Panc1 (cell line): Measurements from ENCODE around the gene ARHGAP20. TPM values are rescaled to one million over a fixed set of nuclear protein-coding genes. Genes with fewer than 3 reads are reported as not detected.

Source experiments
- ATAC-seq: fragments of 200-7000 bp; cut with Tn5 transposase; 2 replicates; pipeline ENCODE4 v1.9.1; 2020; ENCODE audit warnings: mild to moderate bottlenecking, moderate library complexity
- BruUV-seq: library from RNA; stranded (reverse); fragments of 400-500 nt; replicated peaks from 2 replicates; lab custom pipeline; 2021; lab: Mats Ljungman, UMichigan
- CTCF ChIA-PET: fragments of 300-600 bp; sonication (Branson Sonifier 250); formaldehyde crosslinking; loops from one replicate; lab custom pipeline; 2022; ENCODE audit warnings: antibody characterized with exemption; lab: Charles Lee
- POLR2A ChIA-PET: fragments of 300-600 bp; sonication (Branson Sonifier 250); formaldehyde crosslinking; loops from one replicate; lab custom pipeline; 2022; ENCODE audit warnings: antibody characterized with exemption; lab: Charles Lee
- DNase-seq: peaks from one replicate; pipeline ENCODE4 v3.0.0-alpha.2; 2010; ENCODE audit warnings: low read depth, low spot score
- H3K27ac ChIP-seq: 2 replicates; pipeline ENCODE4 v1.5.1; 2011; ENCODE audit warnings: mild to moderate bottlenecking, low read length, inconsistent platforms
- H3K27me3 ChIP-seq: fragments of 200-500 bp; sonication (Bioruptor generic); 2 replicates; pipeline ENCODE4 v1.6.0; 2014; ENCODE audit warnings: low read length, inconsistent platforms; ENCODE audit not compliant: control insufficient read depth, insufficient read depth
- H3K36me3 ChIP-seq: fragments of 200-500 bp; sonication (Bioruptor generic); 2 replicates; pipeline ENCODE4 v1.5.1; 2014; ENCODE audit warnings: inconsistent platforms, mild to moderate bottlenecking, low read length, moderate library complexity; ENCODE audit not compliant: control insufficient read depth, insufficient read depth
- H3K4me1 ChIP-seq: 2 replicates; pipeline ENCODE4 v1.5.1; 2011; ENCODE audit warnings: inconsistent platforms, mild to moderate bottlenecking, low read length, moderate library complexity; ENCODE audit not compliant: control insufficient read depth, insufficient read depth
- H3K4me3 ChIP-seq, 2 experiments: 2 replicates each; pipeline ENCODE4 v1.5.1; 2011 to 2012; ENCODE audit warnings: low read depth in 2 of 2, low read length in 2 of 2, mild to moderate bottlenecking in 2 of 2, inconsistent platforms in 1 of 2, moderate library complexity in 1 of 2
- H3K9me3 ChIP-seq: fragments of 200-500 bp; sonication (Bioruptor generic); 2 replicates; pipeline ENCODE4 v1.5.1; 2014; ENCODE audit warnings: low read depth, mild to moderate bottlenecking, inconsistent platforms, low read length, moderate library complexity; ENCODE audit not compliant: control insufficient read depth, insufficient read depth
- CTCF ChIP-seq: fragments of 450-650 bp; IDR thresholded peaks from 2 replicates; pipeline ENCODE4 v1.5.1; 2017; ENCODE audit warnings: mild to moderate bottlenecking
- POLR2AphosphoS5 ChIP-seq: IDR thresholded peaks from 2 replicates; pipeline ENCODE4 v1.6.1; 2012; ENCODE audit warnings: mild to moderate bottlenecking, low read depth, low read length, moderate library complexity
- REST ChIP-seq, 2 experiments: IDR thresholded peaks; 2 replicates each; pipeline ENCODE4 v1.6.1; 2011 to 2012; ENCODE audit warnings: low read depth in 2 of 2, control low read depth in 1 of 2, low read length in 1 of 2, mild to moderate bottlenecking in 1 of 2, moderate library complexity in 1 of 2; ENCODE audit not compliant: insufficient read depth in 1 of 2
- SIN3A ChIP-seq: IDR thresholded peaks from 2 replicates; pipeline ENCODE4 v1.6.1; 2012; ENCODE audit warnings: low read depth, mild to moderate bottlenecking, low read length, moderate library complexity, borderline replicate concordance; ENCODE audit not compliant: insufficient read depth
- TCF7L2 ChIP-seq: IDR thresholded peaks from 2 replicates; pipeline ENCODE4 v1.6.1; 2011; ENCODE audit warnings: mild to moderate bottlenecking, low read depth, low read length, inconsistent platforms
- in situ Hi-C: cut with HindIII; loops from 2 replicates; pipeline ENCODE4 v1.10.0; 2016; ENCODE audit warnings: low sequenced_read_pairs, low pct_unique_long_range_greater_than_20kb
- intact Hi-C: fragments of 100-400 bp; cut with micrococcal nuclease; formaldehyde crosslinking; loops from one replicate; pipeline ENCODE4 v1.10.0; 2022; ENCODE audit not compliant: unreplicated experiment
- total RNA-seq: library from RNA; stranded (reverse); gene quantifications from one replicate; pipeline ENCODE4 v1.2.1, GENCODE V29; 2021; ENCODE audit not compliant: unreplicated experiment

Gene ARHGAP20
- total RNA-seq, 1 experiment from 2014 or later = 0.05 TPM

GRCh38 chr11:110710628-110711381, 1.4 kb downstream of the ARHGAP20 start:
- Histone ChIP-seq H3K36me3 (no peaks in the 10 kb centered on the region), H3K27me3 (peaks cover 59% of the 10 kb centered on the region), H3K4me3 (peak overlapping the region; percentile 17 to 40; a peak in 3 of 4 replicates), H3K4me1 (peaks cover 11% of the 10 kb centered on the region; the same call in 1 of the 2 replicates), H3K27ac (no peak overlapping the region), H3K9me3 (no peaks in the 10 kb centered on the region)
- in situ Hi-C loops = no loop called here
- BruUV-seq = no TSS peak
- POLR2A ChIA-PET = no interaction called here
- ATAC-seq (no peak), DNase-seq (no peak)
- CTCF ChIA-PET = no interaction called here
- intact Hi-C loops = loop anchor here (10.0 kb wide), 1 partner anchor 524 kb away; no protein-coding TSS in a partner anchor
- TF ChIP-seq CTCF (no peak), SIN3A (no peak), TCF7L2 (peak; percentile 70), REST (IDR thresholded peaks at IDR 0.05; ENCODE audit: insufficient read depth in 1 of 2, low read depth in 2 of 2, low read length in 1 of 2) (no peak), POLR2AphosphoS5 (no peak)

- H3K27ac ChIP-seq = no peak overlapping the region
- ATAC-seq (no peak), DNase-seq (no peak)
- ChIA-PET POLR2A (no interaction called here), CTCF (no interaction called here)
- in situ Hi-C loops = no loop called here
- H3K9me3 ChIP-seq = no peaks in the 10 kb centered on the region
- BruUV-seq = no TSS peak
- H3K4me1 ChIP-seq = no peaks in the 10 kb centered on the region
- TF ChIP-seq CTCF = no peak
- TF ChIP-seq POLR2AphosphoS5 = no peak
- no peak for TF ChIP-seq SIN3A
- no peak for TF ChIP-seq TCF7L2
- TF ChIP-seq REST (IDR thresholded peaks at IDR 0.05; ENCODE audit: insufficient read depth in 1 of 2, low read depth in 2 of 2, low read length in 1 of 2) = no peak
- H3K27me3 ChIP-seq = peaks cover 15% of the 10 kb centered on the region
- no peak overlapping the region for H3K4me3 ChIP-seq
- no peaks in the 10 kb centered on the region for H3K36me3 ChIP-seq
- intact Hi-C loops = no loop called here
Measured at GRCh38 chr11:110704210-110704864, 7.9 kb downstream of the ARHGAP20 start.
